HCT116 (cell line): ENCODE data around the gene RNU6-9.

Experiments
- JUND ChIP-seq: IDR thresholded peaks from 2 replicates; pipeline ENCODE4 v1.6.1; 2012
- POLR2A ChIP-seq: IDR thresholded peaks from 2 replicates; pipeline ENCODE4 v1.7.0; 2011; ENCODE audit warnings: borderline replicate concordance; ENCODE audit not compliant: insufficient read depth, insufficient read length; ENCODE audit errors: extremely low read depth
- YY1 ChIP-seq: IDR thresholded peaks from 2 replicates; pipeline ENCODE4 v1.6.1; 2011; ENCODE audit warnings: low read length, low read depth, moderate library complexity, mild to moderate bottlenecking; ENCODE audit not compliant: insufficient replicate concordance; ENCODE audit errors: extremely low read depth

GRCh38 chr19:890831-891230 lies 2.5 kb upstream of the RNU6-9 start:
- TF ChIP-seq POLR2A (no peak), JUND (no peak), YY1 (no peak)
